GM21786 (cell line): ENCODE measurements around the gene PPTC7.
"Not testable (repeated sequence)": the region's sequence is repeated elsewhere in the genome, so short reads cannot be mapped to it uniquely, and the experiment has no call there.

Experiments
- ATAC-seq: cut with Tn5 transposase; IDR thresholded peaks from one replicate; pipeline ENCODE4 v1.9.1; 2021; ENCODE audit not compliant: unreplicated experiment

Gene PPTC7

DNA sequence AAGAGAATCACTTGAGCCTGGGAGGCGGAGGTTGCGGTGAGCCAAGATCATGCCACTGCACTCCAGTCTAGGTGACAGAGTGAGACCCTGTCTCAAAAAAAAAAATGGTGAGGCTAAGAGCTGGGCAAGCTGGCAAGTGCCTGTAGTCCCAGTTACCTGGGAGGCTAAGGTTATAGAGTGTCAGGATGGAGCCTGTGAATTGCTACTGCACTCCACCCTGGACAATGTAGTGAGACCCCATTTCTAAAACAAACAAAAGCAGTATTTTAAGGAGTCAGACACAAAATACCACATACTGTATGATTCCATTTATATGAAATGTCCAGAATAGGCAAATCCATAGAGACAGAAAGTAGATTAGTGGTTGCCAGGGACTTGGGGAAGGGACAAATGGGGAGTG lies 4.0 kb upstream of the PPTC7 start:
- not testable (repeated sequence) for ATAC-seq

DNA sequence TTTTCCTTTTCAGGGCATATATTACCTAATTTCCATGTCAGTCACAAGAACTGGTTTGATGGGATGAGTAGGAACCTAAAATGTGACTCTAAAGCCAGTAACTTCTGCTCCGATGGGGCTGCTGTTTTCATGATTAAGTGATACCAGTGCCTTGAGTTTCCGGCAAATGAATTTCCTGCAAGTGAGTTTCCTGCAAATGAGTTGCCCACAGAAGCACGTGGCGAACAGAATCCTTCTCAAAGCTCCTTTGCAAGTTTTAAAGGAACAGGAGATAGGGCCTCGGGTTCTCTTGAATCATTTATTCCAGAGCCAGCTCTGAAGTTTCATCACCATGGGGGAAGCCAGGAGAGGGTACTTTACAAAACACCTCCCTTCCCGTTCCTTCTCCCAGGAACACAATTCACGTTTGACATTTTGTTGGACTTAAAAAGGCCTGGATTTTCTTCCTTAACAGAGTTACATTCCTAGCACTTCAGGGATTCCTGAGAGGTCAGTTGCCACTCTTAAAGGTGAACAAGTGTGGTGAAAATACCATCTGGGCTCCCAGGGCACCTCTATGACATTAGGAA lies 2.2 kb upstream of the PPTC7 start:
- ATAC-seq: no peak

DNA sequence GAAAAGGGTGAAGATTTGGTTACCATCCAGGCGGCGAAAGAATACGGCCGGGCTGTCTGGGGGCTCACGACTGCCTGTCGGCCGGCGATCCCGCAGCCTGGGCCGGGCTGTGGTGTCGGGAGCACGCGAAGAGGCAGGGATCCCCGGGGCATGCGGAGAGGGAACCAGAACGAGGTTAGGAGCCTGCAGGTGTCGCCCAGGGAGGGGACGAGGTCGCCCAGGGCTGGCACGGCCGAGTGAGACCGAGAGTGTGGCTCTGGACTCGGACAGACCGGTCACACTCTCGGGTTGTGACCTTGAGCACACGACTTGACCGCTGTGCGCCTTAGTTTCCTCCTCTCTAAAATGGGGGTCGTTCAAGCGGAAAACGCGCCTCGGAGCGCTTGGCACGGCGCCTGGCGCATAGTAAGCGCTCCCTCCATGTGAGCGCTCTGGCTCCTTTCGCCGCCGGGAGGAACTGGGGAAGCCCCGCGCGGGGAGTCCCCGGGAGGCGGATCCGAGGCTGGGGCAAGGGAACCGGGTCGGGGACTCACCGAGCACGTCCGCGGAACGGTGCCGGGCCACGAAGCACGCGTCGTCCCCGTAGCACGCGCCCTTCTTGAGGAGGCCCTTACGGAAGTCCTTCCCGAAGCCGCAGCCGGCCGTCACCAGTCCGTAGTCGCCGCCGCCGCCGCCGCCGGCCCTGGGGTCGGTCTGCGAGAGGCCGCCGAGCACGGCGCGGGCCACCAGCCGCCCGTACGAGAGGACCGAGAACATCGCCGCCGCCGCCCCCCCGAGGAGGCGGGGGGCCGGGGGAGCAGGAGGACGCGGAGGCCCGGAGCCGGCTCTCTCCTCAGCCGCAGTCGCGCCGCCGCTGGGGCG lies 612 bp downstream of the PPTC7 start:
- peak; percentile 41 for ATAC-seq

GRCh38 chr12:110581931-110582275 lies 1.2 kb downstream of the PPTC7 start:
- ATAC-seq: no peak

GRCh38 chr12:110579535-110580253 lies 3.4 kb downstream of the PPTC7 start:
- no peak for ATAC-seq

- ATAC-seq: no peak
Measured at GRCh38 chr12:110578694-110579534, 4.2 kb downstream of the PPTC7 start.

GRCh38 chr12:110577864-110578693 lies 5.0 kb downstream of the PPTC7 start:
- no peak for ATAC-seq

DNA sequence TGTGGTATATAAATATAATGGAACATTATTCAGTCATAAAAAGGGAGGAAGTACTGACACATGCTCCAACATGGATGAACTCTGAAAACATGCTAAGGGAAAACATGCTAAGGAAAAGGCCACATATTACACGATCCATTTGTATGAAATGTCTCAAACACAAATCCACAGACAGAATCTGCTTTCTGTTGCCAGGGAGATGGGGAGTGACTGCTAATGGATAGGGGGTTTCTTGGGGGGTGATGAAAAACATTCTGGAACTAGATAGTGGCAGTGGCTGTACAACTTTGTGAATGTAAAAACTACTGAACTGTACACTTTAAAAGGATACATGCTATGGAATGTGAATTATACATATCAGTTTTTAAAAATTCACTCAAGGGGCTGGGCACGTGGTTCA lies 6.6 kb downstream of the PPTC7 start:
- ATAC-seq: no peak

GRCh38 chr12:110575326-110575725 lies 7.8 kb downstream of the PPTC7 start:
- no peak for ATAC-seq

DNA sequence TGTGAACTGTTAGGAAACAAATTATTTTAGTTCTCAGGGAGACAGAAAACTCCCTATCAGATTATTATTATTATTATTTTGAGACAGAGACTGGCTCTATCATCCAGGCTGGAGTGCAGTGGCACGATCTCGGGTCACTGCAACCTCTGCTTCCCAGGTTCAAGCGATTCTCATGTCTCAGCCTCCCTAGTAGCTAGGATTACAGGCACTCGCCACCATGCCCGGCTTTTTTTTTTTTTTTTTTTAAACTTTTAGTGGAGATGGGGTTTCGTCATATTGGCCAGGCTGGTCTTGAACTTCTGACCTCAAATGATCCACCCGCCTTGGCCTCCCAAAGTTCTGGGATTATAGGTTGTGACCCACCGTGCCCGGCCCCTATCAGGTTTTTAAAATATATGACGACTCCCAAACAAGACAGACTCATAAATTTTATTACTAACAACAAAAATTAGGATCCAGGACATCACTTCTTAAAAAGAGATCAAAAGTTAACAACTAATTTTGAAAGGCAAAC lies 8.3 kb downstream of the PPTC7 start:
- ATAC-seq: not testable (repeated sequence)

- no peak for ATAC-seq
Measured at GRCh38 chr12:110574044-110574443, 9.1 kb downstream of the PPTC7 start.

DNA sequence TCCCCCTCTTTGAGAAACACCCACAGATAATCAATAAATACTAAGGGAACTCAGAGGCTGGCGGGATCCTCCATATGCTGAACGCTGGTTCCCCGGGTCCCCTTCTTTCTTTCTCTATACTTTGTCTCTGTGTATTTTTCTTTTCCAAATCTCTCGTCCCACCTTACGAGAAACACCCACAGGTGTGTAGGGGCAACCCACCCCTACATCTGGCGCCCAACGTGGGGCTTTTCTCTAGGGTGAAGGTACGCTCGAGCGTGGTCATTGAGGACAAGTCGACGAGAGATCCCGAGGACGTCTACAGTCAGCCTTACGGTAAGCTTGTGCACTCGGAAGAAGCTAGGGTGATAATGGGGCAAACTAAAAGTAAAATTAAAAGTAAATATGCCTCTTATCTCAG lies 12.3 kb downstream of the PPTC7 start:
- not testable (repeated sequence) for ATAC-seq

GRCh38 chr12:110569838-110570237 lies 13.3 kb downstream of the PPTC7 start:
- not testable (repeated sequence) for ATAC-seq

DNA sequence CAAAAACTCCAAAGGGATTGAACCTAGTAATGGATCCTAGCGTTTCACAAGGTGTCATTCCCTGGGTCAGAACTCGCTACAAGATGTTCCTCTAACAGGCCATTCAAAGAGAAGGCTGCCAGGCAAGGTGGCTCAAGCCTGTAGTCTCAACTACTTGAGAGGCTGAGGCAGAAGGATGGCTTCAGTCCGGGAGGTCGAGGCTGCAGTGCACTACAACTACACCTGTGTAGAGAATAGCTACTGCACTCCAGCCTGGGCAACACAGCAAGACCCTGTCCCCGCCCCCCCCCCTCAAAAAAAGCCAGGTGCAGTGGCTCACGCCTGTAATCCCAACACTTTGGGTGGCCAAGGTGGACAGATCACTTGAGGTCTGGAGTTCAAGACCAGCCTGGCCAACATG lies 14.4 kb downstream of the PPTC7 start:
- no peak for ATAC-seq

- ATAC-seq: no peak
Measured at GRCh38 chr12:110566993-110567392, 16.1 kb downstream of the PPTC7 start.

GRCh38 chr12:110565894-110566871 lies 16.9 kb downstream of the PPTC7 start:
- no peak for ATAC-seq

- ATAC-seq: no peak
Measured at GRCh38 chr12:110564471-110564991, 18.6 kb downstream of the PPTC7 start.

DNA sequence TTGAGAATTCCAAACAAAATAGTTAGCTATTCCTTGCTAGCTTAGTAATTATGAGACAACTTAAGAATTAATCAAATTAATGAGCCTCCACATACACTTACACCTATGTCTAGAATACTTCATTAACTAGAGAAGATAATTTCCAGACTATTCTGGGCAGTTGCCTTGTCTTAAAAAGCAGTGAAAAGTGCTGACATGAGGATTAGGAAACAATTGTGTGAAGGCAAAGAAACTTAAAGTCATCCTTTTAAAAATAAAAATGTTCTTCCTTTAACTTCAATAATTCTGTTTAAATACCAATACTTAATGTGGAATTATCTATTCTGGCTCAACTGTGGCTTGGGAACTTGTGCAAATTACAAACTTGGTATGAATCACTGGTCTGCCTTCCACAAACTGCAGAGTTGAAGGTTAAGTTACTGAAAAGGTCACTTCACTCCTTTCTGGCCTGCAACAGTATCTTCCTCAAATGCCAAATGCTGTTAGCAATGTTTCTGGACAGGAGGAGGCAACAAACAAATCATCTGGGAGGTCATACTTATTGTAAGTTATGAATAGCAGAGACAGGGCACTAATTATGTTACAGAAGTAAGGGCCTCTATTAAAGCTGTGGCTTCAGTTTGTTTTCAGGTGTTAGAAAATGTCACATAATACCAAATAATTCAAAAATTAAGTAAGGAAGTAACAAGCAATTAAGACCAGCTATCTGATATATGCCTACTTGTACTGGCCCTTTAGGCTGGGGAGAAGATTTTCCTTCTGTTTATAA lies 19.2 kb downstream of the PPTC7 start:
- ATAC-seq: no peak
